Measurements from ENCODE around the gene LCP1.

DNA sequence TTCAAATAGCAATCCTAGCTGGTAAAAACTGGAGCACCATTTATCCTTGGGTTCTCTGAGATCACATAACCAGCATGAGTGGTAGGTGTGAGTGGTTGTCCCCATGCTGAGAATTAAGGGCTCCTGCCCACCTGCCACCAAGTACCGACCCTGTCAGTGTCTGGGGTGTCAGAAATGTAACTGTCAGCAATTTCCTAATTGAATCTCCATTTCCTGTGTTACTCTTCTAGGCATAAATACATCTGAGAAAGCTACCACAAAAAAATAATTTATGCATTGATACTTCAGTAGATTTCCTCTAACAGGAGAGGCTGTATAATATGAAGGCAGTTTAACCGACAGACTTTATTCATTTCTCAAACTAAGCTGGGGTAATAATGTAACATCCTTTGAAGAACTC, 102.2 kb downstream of the LCP1 start:
- TF ChIP-seq CTCF (conservative IDR thresholded peaks at IDR 0.05; ENCODE audit: low read depth, low read length), result no peak
- TF ChIP-seq EZH2 (IDR thresholded peaks at IDR 0.05; ENCODE audit: borderline replicate concordance, low read depth, low read length, poor library complexity, severe bottlenecking), result no peak

All from A673 (cell line).